Glomerular endothelial cell (primary cell): ENCODE measurements around the gene CSGALNACT2. TPM values are rescaled to one million over a fixed set of nuclear protein-coding genes. Genes with fewer than 3 reads are reported as not detected.

Experiments
- total RNA-seq: library from RNA; depleted of rRNA; stranded (reverse); fragments of >200 nt; gene quantifications from 2 replicates; pipeline ENCODE4 v1.2.3, GENCODE V29; 2015

Gene CSGALNACT2
- total RNA-seq, 1 donor from 2014 or later: 28.6 TPM

Other genes with a start within 250 kb of the CSGALNACT2 start
- 0.44 and 2.3 TPM in 2 replicates for gene RET, start 61.4 kb upstream of the CSGALNACT2 start, total RNA-seq
- 0.97 and 1.5 TPM in 2 replicates for gene RASGEF1A, start 128.6 kb downstream of the CSGALNACT2 start, total RNA-seq
- gene FXYD4, start 233.2 kb downstream of the CSGALNACT2 start, total RNA-seq: not detected in 2 replicates